A673 (cell line): ENCODE results near the gene THOC6.

Experiments
- EZH2 ChIP-seq: fragments of 200-600 bp; sonication (generic); IDR thresholded peaks from 2 replicates; pipeline ENCODE4 v1.6.1; 2017; ENCODE audit warnings: borderline replicate concordance, low read depth, mild to moderate bottlenecking, mixed read lengths, antibody characterized with exemption, low read length; ENCODE audit not compliant: poor library complexity, severe bottlenecking
- TF ChIP-seq, protein P1 (sequence below): fragments of 300-800, 200-600 bp; sonication (generic); conservative IDR thresholded peaks from 2 replicates; pipeline ENCODE4 v1.5.1; 2017; ENCODE audit warnings: low read depth, mild to moderate bottlenecking, antibody characterized with exemption, low read length, moderate library complexity, mixed read lengths

- TF ChIP-seq, protein P1, sequence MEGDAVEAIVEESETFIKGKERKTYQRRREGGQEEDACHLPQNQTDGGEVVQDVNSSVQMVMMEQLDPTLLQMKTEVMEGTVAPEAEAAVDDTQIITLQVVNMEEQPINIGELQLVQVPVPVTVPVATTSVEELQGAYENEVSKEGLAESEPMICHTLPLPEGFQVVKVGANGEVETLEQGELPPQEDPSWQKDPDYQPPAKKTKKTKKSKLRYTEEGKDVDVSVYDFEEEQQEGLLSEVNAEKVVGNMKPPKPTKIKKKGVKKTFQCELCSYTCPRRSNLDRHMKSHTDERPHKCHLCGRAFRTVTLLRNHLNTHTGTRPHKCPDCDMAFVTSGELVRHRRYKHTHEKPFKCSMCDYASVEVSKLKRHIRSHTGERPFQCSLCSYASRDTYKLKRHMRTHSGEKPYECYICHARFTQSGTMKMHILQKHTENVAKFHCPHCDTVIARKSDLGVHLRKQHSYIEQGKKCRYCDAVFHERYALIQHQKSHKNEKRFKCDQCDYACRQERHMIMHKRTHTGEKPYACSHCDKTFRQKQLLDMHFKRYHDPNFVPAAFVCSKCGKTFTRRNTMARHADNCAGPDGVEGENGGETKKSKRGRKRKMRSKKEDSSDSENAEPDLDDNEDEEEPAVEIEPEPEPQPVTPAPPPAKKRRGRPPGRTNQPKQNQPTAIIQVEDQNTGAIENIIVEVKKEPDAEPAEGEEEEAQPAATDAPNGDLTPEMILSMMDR = no peak
- TF ChIP-seq EZH2 = no peak
These were observed 35.2 kb upstream of the THOC6 start for GRCh38 chr16:2988590-2989099.
